ENCODE measurements around the gene PPP2R5A.
A peak's percentile ranks its signal among the peaks of the same experiment; 100 is the strongest.

The PPP2R5A gene

DNA sequence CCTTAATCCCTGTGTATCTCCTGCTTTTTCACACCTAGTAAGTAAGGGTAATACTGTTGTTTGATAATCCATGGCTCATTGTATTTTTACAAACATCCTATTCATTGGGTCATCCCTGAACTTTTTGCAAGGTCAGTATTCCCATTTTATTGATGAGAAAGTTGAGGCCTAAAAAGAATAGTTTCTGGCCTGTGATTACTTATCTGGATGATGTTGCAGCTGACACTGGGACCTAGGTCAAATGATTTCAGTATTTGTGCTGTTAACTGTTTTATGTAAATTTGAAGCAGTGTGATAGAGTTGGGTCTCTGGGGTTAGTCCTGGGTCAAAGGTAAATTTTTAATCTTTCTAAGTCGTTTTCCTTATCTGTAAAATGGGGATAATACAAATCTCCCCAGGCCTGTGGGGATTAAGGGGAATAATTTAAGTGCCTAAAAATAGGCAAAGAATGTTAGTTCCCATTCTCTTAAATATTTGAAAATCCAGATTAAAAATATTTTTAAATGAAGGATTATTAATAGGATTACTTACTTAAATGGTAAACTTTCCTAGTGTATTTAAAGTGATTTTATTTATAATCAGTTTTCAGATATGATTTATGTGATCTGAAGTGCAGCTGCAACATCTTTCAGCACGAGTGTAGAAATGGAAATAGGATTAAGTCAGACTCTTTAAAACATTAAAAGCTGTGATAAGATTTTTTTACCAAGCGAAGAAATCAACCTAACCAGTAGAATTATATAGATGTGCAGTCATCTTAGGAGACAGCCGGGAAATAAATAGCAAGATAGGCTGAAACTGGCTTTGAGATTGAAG is 4.3 kb downstream of the PPP2R5A start:
- Histone ChIP-seq H3K9me3 (ENCODE audit: severe bottlenecking) (no peaks in the 10 kb centered on the region), H3K4me1 (ENCODE audit: insufficient read depth, poor library complexity, severe bottlenecking) (peaks cover 25% of the 10 kb centered on the region), H3K4me3 (ENCODE audit: severe bottlenecking) (no peak overlapping the region), H3K27ac (ENCODE audit: poor library complexity, severe bottlenecking) (no peak overlapping the region), H3K36me3 (ENCODE audit: low read depth) (no peaks in the 10 kb centered on the region), H3K27me3 (ENCODE audit: insufficient read depth, poor library complexity, severe bottlenecking) (no peaks in the 10 kb centered on the region)
- DNase-seq (ENCODE audit: low spot score), result no peak
- TF ChIP-seq, protein P1, sequence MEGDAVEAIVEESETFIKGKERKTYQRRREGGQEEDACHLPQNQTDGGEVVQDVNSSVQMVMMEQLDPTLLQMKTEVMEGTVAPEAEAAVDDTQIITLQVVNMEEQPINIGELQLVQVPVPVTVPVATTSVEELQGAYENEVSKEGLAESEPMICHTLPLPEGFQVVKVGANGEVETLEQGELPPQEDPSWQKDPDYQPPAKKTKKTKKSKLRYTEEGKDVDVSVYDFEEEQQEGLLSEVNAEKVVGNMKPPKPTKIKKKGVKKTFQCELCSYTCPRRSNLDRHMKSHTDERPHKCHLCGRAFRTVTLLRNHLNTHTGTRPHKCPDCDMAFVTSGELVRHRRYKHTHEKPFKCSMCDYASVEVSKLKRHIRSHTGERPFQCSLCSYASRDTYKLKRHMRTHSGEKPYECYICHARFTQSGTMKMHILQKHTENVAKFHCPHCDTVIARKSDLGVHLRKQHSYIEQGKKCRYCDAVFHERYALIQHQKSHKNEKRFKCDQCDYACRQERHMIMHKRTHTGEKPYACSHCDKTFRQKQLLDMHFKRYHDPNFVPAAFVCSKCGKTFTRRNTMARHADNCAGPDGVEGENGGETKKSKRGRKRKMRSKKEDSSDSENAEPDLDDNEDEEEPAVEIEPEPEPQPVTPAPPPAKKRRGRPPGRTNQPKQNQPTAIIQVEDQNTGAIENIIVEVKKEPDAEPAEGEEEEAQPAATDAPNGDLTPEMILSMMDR (IDR thresholded peaks at IDR 0.05; ENCODE audit: poor library complexity, severe bottlenecking), result no peak
- no peak for ATAC-seq (ENCODE audit: low read depth)

DNA sequence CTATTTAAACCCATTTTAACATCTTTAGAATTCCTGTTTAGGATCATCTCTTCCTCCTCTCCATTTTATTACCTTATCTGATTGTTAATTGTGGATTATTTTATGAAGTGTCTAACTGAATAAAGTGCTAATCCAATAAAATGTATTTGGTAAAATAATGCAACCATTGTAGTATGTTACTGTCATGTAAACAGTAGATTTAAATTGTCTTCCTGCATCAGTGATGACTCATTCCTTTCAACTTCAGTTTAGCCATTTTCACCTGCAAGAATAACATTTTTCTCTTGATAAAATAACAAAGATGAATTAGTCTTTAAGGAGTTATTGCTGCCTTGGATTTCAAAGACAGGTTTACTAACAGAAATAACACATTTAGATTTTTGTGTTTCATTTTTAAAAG is 5.4 kb downstream of the PPP2R5A start:
- Histone ChIP-seq H3K4me3 (ENCODE audit: severe bottlenecking) (no peak overlapping the region), H3K36me3 (ENCODE audit: low read depth) (no peaks in the 10 kb centered on the region), H3K4me1 (ENCODE audit: insufficient read depth, poor library complexity, severe bottlenecking) (peaks cover 25% of the 10 kb centered on the region), H3K27ac (ENCODE audit: poor library complexity, severe bottlenecking) (no peak overlapping the region), H3K27me3 (ENCODE audit: insufficient read depth, poor library complexity, severe bottlenecking) (no peaks in the 10 kb centered on the region), H3K9me3 (ENCODE audit: severe bottlenecking) (no peaks in the 10 kb centered on the region)
- DNase-seq (ENCODE audit: low spot score), result no peak
- ATAC-seq (ENCODE audit: low read depth), result no peak
- TF ChIP-seq, protein P1 (IDR thresholded peaks at IDR 0.05; ENCODE audit: poor library complexity, severe bottlenecking), result no peak

DNA sequence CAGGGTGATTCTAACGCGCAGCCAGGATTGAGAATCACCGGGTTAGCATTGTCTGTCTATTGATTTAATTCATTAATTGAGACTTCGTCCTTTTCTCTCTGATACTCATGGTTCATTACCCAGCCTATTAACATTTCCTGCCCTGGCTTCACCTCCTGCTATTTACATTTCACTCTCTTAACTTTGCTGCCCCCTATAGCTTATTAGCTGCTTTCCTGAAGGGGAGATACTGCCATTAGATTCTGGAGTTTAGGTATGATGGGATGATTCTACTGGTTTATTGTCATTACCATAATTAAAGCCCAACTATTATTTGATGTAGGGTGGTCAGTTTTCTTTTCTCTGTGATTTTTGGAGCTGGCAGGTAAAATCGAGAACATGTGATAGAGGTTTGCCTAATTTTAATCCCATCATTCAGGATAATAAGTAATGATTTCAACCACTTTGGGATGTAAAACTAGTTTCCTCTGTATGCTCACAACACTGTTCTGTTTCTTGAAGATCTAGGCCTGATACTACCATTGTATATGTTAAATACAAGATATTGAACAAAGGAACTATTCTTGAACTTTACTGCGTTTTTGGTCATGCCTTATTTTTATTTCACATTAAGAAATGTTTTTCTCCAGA is 6.4 kb downstream of the PPP2R5A start:
- DNase-seq (ENCODE audit: low spot score), result no peak
- TF ChIP-seq, protein P1 (IDR thresholded peaks at IDR 0.05; ENCODE audit: poor library complexity, severe bottlenecking), result peak; percentile 55

DNA sequence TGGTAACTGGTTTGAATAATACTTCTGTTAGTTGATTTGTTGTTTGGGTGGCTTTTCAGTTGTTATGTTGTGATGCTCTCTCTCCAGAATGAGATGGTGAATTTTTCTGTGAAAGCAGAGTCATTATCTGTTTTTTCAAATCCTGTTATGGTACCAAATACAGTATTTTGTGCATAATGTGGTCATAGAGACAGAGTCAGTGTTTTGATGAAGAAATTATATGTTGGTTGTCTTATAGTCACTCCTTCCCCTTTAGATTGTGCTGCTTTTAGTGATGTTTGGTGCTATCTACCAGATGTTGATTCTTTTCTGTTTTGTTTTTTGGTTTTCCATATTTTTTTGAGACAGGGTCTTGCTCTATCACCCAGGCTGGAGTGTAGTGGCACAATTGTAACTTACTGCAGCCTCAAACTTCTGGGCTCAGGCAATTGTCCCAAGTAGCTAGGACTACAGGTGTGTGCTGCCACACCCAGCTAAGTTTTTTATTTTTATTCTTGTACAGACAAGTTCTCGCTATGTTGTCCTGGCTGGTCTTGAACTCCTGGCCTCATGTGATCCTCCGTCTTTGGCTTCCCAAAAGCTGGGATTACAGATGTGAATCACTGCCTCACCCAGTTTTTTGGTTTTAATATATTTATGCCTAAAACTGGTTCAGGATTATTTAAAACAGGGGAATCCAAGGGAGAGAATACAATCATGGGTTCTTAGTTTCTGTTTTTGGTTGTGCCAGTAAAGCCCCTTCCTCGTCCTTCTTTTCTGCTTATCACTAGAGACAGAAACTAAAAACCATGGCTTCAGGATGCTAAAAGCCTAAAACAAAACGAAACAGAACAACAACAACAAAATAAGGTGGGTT is 7.3 kb downstream of the PPP2R5A start:
- Histone ChIP-seq H3K36me3 (ENCODE audit: low read depth) (no peaks in the 10 kb centered on the region), H3K27ac (ENCODE audit: poor library complexity, severe bottlenecking) (no peak overlapping the region), H3K27me3 (ENCODE audit: insufficient read depth, poor library complexity, severe bottlenecking) (no peaks in the 10 kb centered on the region), H3K4me3 (ENCODE audit: severe bottlenecking) (no peak overlapping the region), H3K9me3 (ENCODE audit: severe bottlenecking) (no peaks in the 10 kb centered on the region), H3K4me1 (ENCODE audit: insufficient read depth, poor library complexity, severe bottlenecking) (peaks cover 25% of the 10 kb centered on the region)
- TF ChIP-seq, protein P1 (IDR thresholded peaks at IDR 0.05; ENCODE audit: poor library complexity, severe bottlenecking), result no peak
- DNase-seq (ENCODE audit: low spot score) (no peak), ATAC-seq (ENCODE audit: low read depth) (no peak)

More for the DNA sequence above, 6.4 kb downstream of the PPP2R5A start:
- Histone ChIP-seq H3K4me1 (ENCODE audit: insufficient read depth, poor library complexity, severe bottlenecking) (peaks cover 25% of the 10 kb centered on the region), H3K4me3 (ENCODE audit: severe bottlenecking) (no peak overlapping the region), H3K36me3 (ENCODE audit: low read depth) (no peaks in the 10 kb centered on the region), H3K27me3 (ENCODE audit: insufficient read depth, poor library complexity, severe bottlenecking) (no peaks in the 10 kb centered on the region), H3K27ac (ENCODE audit: poor library complexity, severe bottlenecking) (no peak overlapping the region), H3K9me3 (ENCODE audit: severe bottlenecking) (no peaks in the 10 kb centered on the region)
- ATAC-seq (ENCODE audit: low read depth), result peak; percentile 48; the same call in 1 of the 3 replicates
